HG02642 (cell line): ENCODE results near the gene HLA-E.
"Not testable (repeated sequence)": the region's sequence is repeated elsewhere in the genome, so short reads cannot be mapped to it uniquely, and the experiment has no call there.

Experiments used
- ATAC-seq: cut with Tn5 transposase; IDR thresholded peaks from one replicate; pipeline ENCODE4 v1.9.1; 2021; ENCODE audit warnings: mild to moderate bottlenecking; ENCODE audit not compliant: unreplicated experiment, poor library complexity

Gene HLA-E

DNA sequence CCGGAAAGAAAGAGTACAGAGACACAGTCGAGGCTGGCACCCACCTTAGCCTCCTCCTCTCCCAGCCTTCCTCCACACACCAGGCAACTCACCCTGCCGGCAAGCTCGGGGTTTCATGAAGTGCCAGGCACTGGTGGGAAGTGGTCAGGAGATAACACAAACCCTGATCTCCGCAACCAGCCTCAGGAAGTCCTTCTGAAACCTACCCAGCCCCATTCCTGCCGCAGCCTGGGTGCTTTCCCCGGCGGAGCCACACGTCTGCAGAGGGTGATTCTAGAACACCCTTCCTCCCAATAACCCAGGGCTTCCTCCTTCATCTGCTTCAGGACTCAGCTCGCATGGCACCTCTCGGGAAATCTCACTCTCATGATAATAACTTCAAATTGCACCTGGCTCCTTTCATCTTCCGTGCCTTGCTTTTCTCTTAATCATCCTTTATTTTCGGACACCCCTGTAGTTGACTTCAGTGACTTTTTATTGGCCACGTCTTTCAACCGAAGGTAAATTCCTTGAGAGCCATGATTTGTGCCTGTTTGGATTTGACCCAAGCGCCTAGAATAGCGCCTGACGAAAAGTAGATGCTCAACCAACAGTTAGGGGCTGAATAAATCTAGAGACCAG, 8.7 kb upstream of the HLA-E start:
- ATAC-seq, result no peak

DNA sequence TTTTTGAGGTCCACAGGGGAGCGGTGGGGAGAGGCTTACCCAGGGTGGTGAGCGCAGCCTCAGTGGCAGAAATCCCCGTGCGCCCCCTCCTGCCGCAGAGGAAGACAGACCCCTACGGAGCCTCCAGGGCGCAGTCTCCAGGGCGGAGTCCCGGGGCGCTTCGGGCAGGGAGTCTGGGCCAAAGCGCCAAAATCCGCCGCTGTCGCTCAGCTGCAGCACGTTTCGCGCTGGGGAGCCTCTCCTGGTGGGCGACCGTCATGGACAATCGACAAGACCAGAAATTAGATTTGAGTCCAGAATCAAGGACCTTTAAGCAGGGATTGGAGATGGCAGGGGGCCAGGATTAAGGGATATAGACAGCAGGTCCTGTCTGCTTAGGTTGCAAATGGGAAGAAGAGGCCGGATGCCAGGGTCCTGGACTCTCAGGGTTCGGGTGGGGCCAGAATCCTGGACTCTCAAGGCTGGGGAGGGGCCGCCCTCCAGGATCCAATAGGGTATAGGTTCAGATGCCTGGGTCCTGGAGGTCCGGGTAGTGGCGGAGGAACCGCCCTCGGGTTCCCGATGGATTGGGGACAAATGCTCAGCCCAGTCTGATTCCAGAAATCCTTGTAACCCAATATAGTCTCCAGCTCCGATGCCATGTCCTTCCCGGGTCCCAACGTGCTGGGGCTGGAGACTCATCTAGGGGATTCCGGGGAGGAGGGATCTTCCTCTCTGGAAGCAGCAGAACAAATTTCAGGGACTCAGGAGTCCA, 7.9 kb upstream of the HLA-E start:
- ATAC-seq, result no peak

DNA sequence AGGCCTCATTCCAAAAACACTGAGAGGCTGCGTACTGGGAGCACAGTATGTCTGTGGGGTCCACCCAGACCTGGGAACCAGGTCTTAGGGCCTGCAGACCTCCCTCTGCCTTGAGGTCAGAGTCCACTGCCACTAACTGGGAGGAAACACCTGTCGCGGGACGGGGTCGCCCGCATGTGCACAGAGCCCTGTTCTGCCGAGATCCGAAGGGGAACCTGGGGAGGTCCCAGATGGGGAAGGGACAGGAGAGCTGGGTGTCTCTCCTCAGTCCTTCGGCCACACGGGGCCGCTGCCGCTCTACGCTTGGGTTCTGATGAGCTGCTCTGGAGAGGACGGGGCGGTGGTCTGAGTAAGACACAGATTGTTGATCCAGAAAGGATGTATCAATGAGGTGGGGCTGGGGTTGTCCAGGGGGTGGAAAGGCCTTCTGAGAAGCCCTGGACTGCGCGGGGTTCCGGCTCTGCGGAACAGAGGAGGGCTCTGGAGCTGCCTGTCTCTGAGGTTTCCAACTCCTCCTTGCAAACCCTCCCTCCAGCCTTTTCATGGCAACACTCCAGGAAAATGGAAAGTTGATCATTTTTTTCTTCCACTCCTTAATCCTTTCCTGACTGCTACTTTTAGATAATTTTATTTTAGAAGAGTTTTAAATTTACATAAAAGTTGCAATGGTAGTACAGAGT, 7.2 kb upstream of the HLA-E start:
- ATAC-seq, result peak; percentile 64

DNA sequence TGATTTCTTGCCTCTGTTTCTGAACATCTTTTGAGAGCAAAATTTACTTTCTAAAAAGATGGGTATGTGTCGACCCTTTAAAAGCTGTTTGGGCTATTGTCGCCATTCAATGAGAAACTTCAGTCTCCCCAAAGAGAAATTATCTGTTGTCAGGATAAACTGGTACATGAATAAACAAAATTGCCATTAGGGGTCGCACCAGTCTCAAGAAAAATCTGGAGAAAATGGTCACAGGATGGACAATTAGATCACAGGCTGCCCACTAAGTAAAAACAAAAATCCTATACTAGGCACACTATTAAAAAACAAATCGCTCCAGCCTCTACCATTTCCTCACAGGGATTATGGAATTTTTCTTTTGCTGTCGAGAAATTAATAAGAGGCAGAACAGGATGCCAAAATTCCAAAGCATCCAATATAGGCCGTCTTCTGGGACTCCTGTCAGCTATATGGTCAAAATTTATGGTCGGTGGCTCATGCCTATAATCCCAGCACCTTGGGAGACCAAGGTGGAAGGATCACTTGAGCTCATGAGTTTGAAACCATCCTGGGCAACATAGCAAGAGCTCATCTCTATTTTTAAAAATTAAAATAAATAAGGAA, 5.5 kb upstream of the HLA-E start:
- ATAC-seq, result no peak

DNA sequence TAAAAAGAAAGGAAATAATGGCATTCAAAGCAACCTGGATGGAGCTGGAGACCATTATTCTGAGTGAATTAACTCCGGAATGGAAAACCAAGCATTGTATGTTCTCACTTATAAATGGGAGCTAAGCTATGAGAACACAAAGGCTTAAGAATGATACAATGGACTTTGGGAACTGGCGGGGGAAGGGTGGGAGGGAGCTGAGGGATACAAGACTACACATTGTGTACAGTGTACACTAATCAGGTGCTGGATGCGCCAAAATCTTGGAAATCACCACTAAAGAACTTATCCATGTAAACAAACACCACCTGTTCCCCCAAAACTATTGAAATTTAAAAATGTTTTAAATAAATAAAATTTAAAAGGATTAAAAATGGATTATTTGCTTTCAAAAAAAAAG, 4.1 kb upstream of the HLA-E start:
- ATAC-seq, result no peak

DNA sequence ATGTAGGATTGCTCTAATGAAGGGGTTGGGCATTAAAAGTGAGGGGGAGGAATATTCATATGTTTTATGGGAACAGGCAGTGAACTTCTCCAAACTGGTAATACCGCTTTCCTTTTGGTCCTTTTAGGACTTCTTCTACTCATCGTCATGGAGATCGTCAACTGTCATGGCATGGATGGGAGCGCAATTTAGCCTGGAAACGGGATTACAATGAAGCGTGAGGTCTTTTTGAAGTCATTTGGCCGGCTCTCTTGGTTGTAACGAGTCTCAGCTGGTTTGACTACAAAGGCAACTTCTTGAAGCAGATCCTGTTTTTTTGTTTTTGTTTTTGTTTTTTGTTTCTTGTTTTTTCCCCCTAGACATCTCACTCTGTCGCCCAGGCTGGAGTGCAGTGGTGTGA, 1.4 kb upstream of the HLA-E start:
- ATAC-seq, result no peak

DNA sequence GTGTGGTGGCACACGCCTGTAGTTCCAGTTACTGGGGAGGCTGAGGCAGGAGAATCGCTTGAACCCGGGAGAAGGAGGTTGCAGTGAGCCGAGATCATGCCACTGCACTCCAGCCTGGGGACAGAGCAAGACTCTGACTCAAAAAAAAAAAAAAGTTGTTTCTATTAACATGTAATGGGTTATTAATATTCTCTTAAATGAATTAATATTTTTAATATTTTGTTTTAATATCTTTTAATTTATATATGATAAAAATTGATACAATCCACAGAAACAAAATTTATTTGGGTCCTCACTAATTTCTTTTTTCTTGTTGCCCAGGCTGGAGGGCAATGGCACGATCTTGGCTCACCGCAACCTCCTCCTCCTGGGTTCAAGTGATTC, 620 bp upstream of the HLA-E start:
- ATAC-seq, result not testable (repeated sequence)

DNA sequence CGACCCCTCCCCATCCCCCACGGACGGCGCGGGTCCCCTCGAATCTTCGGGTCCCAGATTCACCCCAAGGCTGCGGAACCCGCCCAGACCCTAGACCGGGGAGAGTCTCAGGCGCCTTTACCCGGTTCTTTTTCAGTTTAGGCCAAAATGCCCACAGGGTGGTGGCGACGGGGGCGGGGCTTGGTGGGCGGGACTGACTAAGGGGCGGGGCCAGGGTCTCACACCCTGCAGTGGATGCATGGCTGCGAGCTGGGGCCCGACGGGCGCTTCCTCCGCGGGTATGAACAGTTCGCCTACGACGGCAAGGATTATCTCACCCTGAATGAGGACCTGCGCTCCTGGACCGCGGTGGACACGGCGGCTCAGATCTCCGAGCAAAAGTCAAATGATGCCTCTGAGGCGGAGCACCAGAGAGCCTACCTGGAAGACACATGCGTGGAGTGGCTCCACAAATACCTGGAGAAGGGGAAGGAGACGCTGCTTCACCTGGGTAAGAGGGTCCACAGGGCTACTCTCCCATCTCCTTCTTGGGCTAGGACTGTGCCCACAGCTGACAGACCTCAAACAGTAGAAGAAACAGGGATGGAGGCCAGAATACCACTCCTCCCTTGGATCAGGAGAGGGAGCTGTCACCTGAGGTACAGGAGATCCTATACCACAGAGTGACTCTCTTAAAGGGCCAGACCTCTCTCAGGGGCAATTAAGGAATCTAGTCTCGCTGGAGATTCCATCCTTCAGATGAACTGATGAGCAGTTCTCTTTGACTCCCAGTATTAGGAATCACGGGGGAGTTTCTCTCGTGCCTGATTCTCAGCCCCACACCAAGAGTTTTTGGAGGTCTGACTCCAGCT, 942 bp downstream of the HLA-E start:
- peak; percentile 42 for ATAC-seq

DNA sequence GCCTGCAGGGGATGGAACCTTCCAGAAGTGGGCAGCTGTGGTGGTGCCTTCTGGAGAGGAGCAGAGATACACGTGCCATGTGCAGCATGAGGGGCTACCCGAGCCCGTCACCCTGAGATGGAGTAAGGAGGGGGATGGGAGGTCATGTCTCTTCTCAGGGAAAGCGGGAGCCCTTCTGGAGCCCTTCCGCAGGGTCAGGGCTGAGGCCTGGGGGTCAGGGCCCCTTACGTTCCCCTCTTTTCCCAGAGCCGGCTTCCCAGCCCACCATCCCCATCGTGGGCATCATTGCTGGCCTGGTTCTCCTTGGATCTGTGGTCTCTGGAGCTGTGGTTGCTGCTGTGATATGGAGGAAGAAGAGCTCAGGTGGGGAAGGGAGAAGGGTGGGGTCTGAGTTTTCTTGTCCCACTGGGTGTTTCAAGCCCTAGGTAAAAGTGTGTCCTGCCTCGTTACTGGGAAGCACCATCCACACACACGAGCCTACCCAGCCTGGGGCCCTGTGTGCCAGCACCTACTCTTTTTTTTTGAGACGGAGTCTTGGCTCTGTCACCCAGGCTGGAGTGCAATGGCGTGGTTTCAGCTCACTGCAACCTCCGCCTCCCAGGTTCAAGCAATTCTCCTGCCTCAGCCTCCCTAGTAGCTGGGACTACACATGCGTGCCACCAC, 2.1 kb downstream of the HLA-E start:
- not testable (repeated sequence) for ATAC-seq

DNA sequence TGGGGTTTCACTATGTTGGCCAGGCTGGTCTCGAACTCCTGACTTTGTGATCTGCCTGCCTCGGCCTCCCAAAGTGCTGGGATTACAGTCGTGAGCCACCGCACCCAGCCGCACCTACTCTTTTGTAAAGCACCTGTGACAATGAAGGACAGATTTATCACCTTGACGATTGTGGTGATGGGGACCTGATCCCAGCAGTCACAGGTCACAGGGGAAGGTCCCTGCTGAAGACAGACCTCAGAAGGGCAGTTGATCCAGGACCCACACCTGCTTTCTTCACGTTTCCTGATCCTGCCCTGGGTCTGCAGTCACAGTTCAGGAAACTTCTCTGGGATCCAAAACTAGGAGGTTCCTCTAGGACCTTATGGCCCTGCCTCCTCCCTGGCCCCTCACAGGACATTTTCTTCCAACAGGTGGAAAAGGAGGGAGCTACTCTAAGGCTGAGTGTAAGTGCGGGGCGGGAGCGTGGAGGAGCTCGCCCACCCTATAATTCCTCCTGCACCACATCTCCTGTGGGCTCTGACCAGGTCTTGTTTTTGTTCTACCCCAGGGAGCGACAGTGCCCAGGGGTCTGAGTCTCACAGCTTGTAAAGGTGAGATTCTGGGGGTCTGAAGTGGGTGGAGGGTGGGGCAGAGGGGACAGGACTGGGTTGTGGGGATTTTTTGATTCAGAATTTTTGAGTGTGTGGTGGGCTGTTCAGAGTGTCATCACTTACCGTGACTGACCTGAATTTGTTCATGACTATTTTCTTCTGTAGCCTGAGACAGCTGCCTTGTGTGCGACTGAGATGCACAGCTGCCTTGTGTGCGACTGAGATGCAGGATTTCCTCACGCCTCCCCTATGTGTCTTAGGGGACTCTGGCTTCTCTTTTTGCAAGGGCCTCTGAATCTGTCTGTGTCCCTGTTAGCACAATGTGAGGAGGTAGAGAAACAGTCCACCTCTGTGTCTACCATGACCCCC, 3.0 kb downstream of the HLA-E start:
- no peak for ATAC-seq

DNA sequence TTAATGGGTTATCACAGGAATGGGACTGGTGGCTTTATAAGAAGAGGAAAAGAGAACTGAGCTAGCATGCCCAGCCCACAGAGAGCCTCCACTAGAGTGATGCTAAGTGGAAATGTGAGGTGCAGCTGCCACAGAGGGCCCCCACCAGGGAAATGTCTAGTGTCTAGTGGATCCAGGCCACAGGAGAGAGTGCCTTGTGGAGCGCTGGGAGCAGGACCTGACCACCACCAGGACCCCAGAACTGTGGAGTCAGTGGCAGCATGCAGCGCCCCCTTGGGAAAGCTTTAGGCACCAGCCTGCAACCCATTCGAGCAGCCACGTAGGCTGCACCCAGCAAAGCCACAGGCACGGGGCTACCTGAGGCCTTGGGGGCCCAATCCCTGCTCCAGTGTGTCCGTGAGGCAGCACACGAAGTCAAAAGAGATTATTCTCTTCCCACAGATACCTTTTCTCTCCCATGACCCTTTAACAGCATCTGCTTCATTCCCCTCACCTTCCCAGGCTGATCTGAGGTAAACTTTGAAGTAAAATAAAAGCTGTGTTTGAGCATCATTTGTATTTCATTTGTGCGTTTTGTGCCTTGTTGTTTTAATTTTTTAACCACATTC, 4.4 kb downstream of the HLA-E start:
- ATAC-seq, result no peak

DNA sequence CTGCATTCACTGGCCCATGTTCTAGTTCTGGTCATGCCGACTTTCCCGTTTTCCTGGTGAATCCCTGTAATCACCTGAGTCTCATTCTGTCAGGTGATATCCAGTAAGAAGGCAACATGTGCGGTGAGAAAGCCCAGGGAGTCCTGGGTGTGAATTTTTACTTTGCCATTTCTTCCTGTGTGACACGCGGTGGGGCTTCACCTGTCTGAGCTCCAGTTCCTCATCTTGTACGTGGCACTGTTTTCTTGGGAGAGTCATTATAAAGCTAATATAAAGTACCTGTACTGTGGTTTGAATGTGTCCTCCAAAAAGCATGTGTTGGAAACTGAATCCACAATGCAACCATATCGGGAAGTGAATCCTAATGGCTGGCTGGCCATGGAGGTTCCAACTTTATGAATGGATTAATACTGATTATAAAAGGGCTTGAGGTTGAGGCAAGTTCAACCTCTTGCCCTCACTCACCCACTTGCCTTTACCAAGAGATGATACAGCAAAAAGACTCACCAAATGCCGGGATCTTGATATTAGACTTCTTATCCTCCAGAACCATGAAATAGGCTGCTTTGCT, 5.1 kb downstream of the HLA-E start:
- ATAC-seq, result no peak

DNA sequence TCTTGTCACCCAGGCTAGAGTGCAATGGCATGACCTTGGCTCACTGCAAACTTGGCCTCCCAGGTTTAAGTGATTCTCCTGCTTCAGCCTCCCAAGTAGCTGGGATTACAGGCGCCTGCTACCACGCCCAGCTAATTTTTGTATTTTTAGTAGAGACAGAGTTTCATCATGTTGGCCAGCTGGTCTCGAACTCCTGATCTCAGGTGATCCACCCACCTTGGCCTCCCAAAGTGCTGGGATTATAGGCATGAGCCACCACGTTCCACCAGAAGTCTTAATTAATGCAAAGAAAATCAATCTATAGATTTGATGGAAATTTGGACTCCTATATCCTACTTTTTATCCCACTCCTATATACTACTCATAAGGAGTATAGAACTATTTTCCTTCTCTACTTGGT, 5.8 kb downstream of the HLA-E start:
- not testable (repeated sequence) for ATAC-seq

DNA sequence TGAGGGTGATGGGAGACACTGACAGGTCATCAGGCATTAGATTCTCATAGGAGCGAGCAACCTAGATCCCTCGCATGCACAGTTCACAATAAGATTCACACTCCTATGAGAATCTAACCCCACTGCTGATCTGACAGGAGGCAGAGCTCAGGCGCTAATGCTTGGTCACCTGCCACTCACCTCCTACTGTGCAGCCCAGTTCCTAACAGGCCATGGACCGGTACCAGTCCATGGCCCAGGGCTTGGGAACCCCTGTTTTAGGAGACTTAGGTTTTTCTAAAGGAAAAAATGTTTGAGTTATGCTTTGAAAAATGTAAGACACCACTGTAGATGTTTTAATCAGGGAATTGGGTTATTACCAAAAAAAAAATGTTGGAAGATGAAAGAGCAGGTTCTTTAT, 6.7 kb downstream of the HLA-E start:
- no peak for ATAC-seq

DNA sequence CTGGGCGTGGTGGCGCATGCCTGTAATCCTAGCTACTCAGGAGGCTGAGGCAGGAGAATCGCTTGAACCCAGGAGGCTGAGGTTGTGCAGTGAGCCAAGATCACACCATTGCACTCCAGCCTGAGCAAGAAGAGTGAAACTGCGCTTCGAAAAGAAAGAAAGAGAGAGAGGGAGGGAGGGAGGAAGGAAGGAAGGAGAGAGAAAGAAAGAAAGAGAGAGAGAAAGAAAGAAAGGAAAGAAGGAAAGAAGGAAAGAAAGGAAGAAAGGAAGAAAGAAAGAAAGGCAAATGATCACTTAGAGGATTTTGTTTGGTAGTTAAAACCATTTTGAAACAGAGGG, 7.9 kb downstream of the HLA-E start:
- not testable (repeated sequence) for ATAC-seq

DNA sequence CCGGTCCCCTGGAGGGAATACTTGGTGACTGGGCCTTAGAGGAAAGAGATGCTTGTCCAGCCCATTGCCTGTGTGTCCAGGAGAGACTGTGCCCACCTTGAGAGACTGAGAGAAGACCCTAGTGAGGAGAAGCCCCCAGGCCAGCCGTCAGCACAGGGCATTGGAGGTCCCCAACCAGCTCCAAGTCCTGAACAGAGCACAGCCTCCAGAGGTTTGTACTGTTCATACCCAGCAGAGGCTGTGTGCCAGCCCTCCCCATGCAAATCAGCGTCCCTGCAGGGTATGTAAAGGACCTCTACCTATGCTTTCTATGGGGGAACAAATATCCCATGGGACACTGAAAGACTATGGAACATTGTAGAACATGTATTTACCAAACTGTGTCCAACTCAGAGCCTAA, 8.4 kb downstream of the HLA-E start:
- no peak for ATAC-seq

DNA sequence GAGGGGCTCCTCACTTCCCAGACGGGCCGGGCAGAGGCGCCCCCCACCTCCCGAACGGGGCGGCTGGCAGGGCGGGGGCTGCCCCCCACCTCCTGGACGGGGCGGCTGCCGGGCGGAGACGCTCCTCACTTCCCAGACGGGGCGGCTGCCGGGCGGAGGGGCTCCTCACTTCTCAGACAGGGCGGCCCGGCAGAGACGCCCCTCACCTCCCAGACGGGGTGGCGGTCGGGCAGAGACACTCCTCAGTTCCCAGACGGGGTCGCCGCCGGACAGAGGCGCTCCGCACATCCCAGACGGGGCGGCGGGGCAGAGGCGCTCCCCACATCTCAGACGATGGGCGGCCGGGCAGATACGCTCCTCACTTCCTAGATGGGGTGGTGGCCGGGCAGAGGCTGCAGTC, 9.4 kb downstream of the HLA-E start:
- not testable (repeated sequence) for ATAC-seq
